Uterus (tissue), 2 donors: Measurements from ENCODE around the gene UGT1A1.
"Not testable (repeated sequence)": the region's sequence is repeated elsewhere in the genome, so short reads cannot be mapped to it uniquely, and the experiment has no call there.

Experiments used
- CTCF ChIP-seq, 4 experiments: fragments of 200-600 bp in 2 of 4; fragments of 450-650 bp in 2 of 4; sonication (generic) in 2 of 4; IDR thresholded peaks; one replicate each; pipeline ENCODE4 v1.5.1; 2016 to 2019; ENCODE audit warnings: antibody characterized with exemption in 4 of 4, mild to moderate bottlenecking in 2 of 4, moderate library complexity in 1 of 4
- POLR2A ChIP-seq, 2 donors: fragments of 450-650 bp; IDR thresholded peaks; one replicate each; pipeline ENCODE4 v1.6.1; 2016; ENCODE audit warnings: antibody characterized with exemption in 2 of 2, mild to moderate bottlenecking in 1 of 2, moderate library complexity in 1 of 2

GRCh38 chr2:233750689-233751088 lies 9.4 kb upstream of the UGT1A1 start:
- TF ChIP-seq POLR2A, CTCF (IDR thresholded peaks at IDR 0.05): not testable (repeated sequence)
